HG02840 (cell line): ENCODE results near the gene UMPS.

Experiments used
- ATAC-seq: cut with Tn5 transposase; IDR thresholded peaks from one replicate; pipeline ENCODE4 v1.9.1; 2021; ENCODE audit warnings: mild to moderate bottlenecking, moderate library complexity, moderate number of reproducible peaks; ENCODE audit not compliant: unreplicated experiment, low FRiP score

The UMPS gene

DNA sequence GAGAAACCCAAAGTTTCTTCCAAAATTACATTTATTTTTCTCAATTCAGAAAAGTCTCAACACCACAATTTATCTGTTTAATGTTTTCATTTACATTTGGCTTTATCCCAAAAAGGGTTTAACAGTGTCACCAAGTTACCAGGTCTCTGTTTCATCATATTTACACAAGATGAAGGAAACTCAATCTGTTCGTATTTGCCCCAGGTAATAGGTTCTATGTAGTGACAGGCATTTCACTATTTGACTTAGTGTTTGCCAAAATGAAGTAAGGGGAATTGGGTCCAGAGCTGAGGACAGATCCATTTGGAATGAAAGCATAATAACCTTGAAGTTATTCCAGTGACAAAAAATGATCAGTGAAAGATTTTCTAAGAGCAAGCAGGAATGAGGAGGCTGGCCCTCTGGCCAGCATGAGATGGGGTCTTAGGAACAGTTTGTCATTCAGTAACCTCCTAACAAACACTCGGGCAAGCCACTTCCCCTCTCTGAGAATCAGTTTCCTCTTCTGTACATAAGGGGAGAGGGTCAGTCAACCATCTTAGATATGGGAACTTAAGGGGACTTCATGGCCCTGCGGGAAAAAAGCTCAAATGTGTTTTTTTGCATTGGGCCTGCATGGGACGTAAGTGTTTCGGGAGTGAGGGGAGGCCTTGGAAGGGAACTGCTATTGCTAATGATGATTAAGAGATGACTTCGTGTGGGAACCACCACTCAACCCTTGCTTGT, 31.8 kb downstream of the UMPS start:
- ATAC-seq, result no peak

DNA sequence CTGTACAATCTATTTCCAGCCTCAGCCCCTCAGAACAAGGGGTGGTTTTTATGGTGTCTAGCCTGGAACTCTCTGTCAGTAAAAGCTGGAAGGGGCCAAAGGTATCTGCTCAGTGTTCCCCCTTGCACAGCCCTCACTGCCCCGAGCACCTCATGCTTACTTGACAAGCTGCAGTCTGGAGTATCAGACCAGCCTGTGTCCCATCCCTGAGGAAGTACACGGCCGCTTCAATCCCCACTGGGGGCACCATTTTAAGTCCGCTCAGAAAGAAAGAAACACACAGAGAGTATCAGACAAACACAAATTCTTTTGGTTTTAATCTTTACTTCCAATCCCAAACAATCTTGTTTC, 32.4 kb downstream of the UMPS start:
- no peak for ATAC-seq

DNA sequence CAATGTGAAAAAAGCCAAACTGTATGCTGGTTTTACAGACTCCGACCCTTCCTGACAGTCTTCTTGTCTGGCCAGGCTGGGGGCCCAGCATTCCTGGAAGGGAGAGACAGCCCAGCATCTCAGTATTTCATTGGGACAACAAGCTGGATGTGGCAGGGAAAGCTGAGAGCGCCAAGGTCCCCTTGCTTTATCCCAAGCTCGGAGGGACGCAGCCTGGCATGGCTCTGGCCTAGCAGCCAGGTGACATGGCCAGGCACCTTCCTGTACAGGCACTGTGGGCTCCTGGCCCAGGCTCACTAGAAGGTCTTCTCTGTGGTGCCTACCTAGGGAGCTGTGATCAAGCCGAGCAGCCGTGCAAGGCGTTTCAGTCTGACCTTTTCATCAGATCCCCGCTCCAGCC, 33.0 kb downstream of the UMPS start:
- ATAC-seq, result no peak

DNA sequence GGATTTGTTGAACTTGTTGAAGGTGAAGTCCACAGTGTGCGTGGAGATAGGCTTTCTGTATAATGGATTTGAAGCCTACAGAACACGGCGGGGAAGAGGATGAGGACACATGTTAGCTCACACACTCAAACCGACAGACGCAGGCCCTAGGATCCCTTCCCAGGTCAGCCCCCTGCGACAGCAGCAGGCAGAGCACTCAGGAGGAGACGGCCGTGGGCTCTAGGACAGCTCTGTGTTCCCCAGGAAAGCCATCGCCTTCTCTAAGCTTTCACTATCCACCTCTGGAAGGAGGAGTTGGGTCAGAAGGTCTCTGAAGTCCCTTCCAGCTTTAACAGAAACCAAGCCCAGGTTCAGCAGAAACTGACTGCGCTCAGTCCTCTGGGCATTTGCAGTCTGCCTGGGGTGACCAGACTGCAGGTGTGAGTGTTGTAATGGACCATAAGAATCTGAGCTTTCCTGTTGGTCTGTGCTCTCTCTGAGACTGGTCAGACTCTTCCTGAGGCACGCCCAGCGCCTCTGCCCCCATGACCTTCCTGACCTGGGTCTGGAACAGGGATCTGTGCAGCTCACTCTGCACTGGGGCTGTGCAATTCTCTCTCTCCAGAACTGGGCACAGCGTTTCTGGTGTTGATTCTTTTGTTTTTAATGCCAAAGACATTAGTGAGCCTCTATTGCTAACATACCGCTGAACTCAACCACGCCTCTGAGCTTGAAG, 33.5 kb downstream of the UMPS start:
- no peak for ATAC-seq

DNA sequence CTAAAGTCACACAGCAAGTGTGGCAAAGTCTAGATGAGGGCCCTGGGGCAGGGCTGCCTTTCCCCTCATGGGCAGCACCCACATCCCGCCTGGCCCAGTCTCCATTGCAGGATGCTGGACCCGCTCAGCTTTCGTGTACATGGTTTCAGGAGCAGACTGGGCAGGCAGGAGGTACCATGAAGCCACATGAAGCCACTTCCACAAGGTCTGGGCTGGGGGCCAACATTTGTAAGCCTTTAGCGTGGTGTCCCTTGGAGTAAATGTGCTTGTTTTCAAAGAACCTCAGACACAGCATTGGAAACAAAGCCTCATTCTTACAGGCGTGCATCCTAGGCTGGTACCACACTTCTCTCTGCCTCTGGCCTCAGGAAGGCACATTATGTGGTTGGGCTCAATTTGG, 34.5 kb downstream of the UMPS start:
- no peak for ATAC-seq

DNA sequence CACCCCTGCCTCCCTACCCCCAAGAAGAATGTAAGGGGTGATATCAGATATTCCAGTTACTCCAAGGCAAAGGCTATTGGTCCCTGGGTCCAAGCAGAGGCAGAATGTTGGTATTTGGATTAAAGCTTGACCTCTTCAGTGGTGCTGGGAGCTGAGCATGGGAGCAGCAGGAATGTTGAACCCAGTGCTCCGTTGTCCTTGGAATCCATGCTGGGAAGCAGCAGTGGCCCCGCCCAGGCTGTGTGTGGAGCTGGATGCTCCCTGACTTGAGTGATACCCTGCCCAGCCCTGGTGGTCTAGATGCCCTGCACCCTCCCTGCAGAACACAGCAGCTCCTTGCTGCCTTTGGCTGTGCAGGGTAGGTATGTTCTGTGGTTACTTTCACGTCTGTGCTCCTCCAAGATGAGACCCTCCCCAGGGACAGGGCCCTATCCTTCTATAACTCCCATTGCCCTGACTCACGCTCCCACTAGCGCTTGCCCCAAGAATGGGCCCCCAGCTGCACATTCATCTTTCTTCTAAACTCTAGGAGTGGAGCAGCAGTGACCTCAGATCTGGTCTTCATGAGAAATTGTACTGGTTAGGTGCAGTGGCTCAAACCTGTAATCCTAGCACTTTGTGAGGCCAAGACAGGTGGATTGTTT, 35.1 kb downstream of the UMPS start:
- ATAC-seq, result no peak

DNA sequence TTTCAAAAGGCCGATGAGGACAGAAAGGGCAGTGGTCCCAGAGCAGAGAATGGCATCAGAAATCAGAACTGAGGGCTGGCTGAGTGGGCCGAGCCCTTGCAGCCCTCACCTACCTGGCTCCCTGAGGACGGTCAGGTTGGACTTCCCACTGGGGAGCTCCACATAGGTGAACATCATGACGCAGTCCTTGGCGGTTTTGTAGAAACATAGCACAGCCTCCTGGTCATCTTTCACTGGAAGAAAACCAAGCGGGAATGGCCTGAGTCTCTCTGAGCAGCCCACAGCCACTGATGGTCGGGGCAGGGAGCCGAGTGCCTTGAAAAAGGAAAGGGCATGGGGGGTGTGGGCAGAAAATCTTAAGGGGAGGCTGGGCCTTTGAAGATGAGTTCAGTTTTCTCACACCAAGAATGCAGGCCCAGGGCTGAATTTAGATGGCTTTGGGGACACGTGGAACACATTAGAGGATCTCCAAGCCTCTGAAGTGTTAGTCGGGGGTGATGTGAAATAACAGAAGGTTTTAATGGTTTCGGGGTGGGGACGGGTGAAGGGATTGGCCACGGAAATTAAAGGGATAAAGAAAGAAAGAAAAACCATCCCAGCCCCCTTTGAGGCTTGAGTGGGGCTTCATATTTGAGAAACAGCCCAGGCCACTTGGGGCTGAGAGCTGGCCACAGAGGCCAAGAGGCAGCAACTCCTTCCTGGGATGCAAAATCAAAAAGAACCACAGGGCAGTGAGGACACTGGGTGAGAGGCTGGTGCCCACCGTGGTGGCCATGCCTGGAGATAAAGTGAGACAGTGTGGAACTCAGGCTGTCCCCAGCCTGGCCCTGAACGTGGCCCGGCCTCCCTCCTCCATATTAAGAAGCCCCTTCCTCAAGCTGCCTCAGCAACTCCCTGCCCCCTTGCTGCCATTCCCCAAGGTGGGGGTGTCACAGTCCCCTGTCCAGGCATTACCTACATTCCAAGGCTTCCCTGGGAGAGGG, 36.2 kb downstream of the UMPS start:
- no peak for ATAC-seq

DNA sequence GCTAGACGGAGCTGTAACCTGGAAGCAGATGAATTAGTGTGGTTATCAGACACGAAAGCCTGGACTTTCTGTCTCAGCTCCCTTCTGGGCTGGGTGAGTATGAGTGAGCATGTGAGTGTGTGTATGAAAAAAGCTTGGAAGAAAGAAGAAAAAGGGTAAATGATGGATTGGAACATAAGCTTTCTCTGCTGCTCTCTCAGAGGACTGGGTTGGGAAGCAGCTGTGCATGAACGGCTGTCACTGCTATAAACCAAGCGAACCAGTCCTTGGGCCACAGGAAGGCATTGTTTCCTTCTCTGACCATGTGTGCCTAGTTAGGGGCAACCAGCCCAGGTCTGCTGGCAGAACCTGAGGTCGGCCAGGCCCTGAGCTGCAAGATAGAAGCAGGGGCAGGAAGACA, 37.0 kb downstream of the UMPS start:
- ATAC-seq, result no peak

DNA sequence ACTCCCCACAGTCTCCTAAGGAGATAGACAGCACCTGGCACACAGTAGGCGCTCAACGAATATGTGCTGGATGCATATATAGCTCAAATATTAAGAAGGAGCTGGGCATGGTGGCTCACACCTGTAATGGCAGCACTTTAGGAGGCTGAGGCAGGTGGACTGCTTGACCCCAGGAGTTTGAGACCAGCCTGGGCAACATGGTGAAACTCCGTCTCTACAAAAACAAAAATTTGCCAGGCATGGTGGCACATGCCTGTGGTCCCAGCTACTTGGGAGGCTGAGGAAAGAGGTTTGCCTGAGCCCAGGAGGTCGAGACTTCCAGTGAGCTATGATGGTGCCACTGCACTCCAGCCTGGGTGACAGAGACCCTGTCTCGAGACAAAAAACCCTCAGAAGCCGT, 37.4 kb downstream of the UMPS start:
- ATAC-seq, result no peak

DNA sequence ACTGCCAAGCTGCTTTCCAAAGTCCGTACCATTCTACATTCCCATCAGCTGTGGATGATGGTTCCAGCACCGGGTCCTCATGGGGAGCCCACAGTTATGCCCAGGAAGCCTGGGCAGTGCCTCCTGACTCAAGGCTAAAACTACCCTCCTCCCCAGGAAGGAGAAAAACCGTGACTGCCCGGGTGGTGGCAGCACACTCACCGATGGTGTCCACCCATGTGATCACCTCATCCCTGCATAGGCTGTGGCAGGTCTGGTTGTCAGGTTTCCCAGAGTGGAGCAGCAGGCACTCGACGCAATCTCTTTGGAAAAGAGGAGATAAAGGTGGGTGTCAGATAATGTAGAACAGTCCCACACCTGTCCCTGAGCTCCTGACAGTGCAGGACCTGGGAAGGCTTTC, 38.6 kb downstream of the UMPS start:
- no peak for ATAC-seq

DNA sequence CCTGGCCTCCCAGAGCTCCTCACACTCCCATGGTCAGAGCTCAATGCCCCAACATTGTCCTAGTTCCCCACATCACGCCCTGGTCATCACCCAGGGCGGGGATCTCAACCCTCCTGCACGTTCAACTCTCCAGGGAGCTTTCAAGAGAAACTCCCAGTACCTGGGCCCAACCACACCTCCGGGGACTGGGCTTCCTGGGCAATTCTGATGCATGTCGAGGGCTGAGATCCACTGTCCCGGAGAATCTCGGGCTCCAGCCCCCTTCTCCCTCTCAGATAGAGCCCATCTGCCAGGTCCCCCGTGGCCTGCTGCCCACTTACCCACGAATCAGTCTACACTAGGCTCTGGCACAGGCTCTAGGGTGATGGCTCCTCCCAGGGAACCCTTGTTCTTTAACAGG, 39.2 kb downstream of the UMPS start:
- ATAC-seq, result no peak

DNA sequence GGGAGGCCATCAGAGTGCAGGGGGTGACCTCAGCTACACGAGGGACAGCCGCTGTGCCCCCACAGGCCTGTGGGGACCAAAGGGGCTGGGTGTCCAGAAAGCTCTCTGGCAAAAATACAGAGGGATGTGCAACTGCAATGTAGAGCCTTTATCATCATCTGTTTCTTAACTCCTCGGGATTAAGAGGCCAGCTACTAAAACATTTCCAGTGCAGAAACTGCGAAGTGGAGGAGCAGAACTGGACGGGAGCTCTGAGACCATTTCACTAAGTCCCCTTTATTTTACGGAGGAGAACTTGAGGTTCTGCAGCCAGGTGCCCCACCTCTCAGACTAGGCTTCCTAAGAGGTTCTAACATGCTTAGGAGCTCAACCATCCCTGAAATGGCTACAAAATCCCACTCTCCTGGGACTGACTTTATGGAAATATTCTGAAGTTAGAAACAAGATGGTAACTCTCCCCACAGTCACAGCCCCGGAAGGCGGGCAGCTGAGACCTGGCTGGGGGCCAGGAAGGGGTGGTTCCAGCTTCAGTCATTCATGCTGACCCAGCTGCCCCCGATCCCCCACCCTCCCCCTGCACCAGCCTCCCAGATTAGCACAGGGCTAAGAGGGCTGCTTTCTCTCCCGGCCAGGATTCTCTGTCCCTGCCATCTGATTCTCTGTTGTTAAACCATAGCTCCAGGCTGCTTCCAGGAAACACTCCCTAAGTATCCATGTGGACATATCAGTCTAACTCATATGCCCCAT, 40.3 kb downstream of the UMPS start:
- no peak for ATAC-seq

DNA sequence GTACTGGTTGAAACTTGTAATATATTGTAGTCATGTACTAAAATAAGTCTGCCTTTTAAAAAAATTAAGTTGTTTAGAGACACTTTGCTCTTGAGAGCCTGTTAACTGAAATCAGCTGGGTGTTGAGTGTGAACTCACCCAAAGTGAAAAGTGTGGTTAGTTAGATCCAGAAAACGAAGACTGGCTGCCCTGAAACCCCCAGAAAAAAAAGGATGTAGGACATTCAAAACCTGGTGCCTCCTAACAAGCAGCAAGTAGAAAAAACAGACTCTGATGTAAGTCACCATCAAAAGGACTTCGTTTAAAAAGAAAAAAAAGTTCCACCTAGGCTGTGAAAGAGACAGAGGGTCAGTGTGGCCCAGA, 40.8 kb downstream of the UMPS start:
- ATAC-seq, result no peak

DNA sequence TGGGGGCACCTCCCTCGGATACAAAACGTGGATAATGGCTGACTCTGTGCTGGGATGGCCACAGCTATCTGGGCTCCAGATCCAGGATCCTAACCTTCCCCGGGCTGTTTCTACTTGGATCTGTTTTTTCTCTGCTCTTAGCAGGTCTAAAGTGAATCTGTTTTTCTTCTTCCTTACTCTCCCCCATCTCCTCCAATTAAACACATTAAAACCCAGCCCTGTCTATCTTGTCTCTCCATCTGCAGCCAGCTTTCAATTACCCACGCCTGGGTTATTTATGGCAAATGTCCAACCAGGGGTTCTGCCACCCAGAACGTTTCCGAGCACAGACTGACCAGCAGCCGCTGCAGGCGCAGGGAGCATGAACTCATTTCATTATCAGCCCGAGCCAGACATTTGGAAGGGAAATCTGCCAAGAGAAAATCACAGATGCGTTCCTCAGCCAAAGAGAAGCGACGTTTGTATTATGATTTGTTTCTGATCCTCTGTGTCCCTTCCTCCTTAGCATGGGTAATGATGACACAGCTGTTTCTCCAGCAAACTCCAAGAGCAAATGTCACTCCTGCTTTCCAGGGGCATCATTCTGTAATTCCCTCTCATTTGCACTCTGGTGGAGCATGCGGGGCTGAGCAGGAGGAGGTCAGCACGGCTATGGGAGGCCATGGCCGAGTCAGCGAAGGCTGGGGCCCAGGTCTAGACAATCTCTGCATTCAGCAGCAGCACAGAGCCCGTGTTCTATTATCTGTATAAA, 42.0 kb downstream of the UMPS start:
- no peak for ATAC-seq

DNA sequence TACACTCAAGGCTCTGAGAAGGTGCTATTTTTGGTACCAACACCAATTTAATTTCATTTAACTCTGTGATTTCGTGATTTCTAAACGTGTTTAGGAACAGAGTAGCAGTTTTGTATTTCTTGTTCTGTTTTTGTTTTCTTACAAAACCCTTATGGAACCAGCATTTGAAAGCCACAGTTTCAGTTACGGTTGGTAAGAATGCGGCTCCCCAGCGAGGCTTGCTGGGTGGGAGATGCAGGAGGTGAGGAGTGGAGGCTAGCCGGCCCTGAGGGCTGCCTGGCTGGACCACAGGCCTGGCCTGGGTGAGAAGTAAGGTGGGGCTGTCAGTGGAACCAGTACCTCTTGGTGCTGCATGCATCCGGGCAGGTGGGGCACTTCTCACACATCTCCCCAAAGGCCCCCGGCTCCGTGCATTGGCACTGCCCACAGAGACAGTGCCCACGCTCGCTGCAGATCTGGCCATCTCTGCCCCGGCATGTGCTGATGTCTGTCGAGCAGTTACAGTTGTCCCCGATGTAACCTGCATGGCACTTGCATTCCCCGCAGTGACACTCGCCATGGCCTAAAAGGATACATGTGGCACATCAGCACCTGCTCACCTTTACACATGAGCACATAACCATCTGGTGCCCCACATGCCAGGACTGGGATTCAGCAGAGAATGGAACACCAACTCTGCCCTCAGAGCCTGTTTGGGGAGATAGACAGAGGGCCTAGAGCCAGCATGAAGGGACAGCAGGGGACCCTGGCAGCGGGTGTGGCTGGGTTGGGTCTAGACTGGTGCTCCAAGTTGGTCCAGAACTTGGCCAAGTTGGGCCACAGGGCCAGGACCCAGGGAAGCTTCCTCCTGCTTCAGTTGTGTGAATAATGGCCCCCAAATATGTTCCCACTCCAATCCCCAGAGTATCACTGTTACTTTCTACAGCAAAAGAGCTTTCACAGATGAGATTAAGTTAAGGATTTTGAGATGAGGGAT, 43.4 kb downstream of the UMPS start:
- ATAC-seq, result no peak

DNA sequence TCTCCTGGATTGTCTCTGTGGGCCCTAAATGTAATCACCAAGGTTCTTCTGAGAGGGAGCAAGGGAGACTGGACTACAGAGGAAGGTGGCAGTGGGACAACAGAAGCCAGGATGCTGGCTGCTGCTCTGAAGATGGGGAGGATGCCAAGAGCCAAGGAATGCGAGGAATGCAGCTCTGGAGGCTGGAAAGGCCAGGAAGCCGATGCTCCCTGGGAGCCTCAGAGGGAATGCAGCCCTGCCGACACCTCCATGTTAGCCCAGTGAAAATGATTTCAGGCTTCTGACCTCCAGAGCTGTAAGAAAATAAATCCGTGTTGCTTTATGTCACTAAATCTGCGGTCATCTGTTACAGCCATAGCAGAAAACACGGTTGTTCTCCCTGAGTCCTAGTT, 44.1 kb downstream of the UMPS start:
- ATAC-seq, result no peak

DNA sequence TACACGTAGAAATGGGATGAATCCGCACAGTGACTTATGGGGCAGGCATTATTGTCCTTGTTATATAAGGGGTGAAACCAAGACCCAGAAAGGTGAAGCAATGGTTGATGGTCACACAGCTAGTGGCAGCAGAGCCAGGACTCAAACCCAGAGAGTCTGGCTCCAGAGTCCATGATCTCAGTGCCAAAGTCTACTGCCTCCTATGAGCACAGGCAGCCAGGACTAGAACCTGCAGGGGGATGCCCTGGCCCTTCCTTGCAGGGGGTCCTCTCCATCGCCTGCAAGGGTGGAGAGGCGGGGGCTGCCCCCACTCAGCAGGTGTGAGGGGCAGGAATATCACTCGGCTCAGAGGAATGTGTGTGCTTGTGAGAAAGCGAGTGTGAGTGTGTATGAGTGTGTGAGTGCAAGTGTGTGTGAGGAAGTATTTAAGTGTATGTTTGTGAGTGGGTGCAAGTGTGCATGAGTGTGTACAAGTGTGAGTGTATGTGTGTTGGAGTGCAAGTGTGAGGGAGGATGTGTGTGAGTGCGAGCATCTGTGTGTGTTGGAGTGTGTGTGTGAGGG, 44.7 kb downstream of the UMPS start:
- no peak for ATAC-seq

DNA sequence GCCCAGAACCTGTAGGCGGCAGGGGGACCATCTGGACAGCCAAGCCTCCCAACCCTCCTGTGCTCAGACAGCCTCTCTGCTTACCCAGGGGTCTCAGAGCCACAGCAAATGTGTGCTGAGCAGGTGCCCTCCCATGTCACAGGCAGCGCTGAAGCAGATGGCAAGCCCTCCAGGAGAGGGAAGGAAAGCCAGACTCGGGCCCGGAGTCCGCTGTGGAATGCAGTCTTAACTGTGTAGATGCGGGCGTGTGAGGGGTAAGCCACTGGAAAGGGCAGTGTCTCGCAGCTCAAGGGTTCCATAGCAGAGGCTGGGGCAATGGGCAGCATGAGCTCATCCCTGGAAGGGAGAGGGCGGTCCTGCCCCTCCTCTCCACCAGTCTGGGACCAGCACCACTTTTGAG, 45.6 kb downstream of the UMPS start:
- no peak for ATAC-seq
